HL-60 (cell line): Measurements from ENCODE around the gene RBCK1.
A peak's percentile ranks its signal among the peaks of the same experiment; 100 is the strongest.

Experiments
- DNase-seq, 2 experiments: peaks; one replicate each; pipeline ENCODE4 v3.0.0-alpha.2; 2010 to 2020; ENCODE audit warnings: low read depth in 1 of 2, low spot score in 1 of 2
- H3K27ac ChIP-seq: fragments of 250-450 bp; sonication (Bioruptor Pico); replicated peaks from 2 replicates; pipeline ENCODE4 v1.5.1; 2020; ENCODE audit warnings: mild to moderate bottlenecking, moderate library complexity
- H3K27me3 ChIP-seq: fragments of 250-450 bp; sonication (Bioruptor Pico); 2 replicates; pipeline ENCODE4 v1.5.1; 2021; ENCODE audit warnings: mild to moderate bottlenecking, moderate library complexity; ENCODE audit not compliant: insufficient read depth, poor library complexity, severe bottlenecking
- H3K4me3 ChIP-seq: replicated peaks from 2 replicates; pipeline ENCODE4 v1.5.1; 2011; ENCODE audit warnings: mild to moderate bottlenecking, control low read depth, low read length; ENCODE audit not compliant: insufficient read depth
- CTCF ChIP-seq: IDR thresholded peaks from one replicate; pipeline ENCODE4 v1.5.1; 2011; ENCODE audit warnings: low read length, control low read depth, inconsistent platforms; ENCODE audit not compliant: insufficient read depth
- GABPA ChIP-seq: IDR thresholded peaks from 2 replicates; pipeline ENCODE4 v1.6.1; 2012; ENCODE audit warnings: low read depth
- POLR2AphosphoS5 ChIP-seq: IDR thresholded peaks from 2 replicates; pipeline ENCODE4 v1.6.1; 2012; ENCODE audit warnings: low read depth
- REST ChIP-seq: IDR thresholded peaks from 2 replicates; pipeline ENCODE4 v1.6.1; 2012; ENCODE audit warnings: low read depth; ENCODE audit not compliant: insufficient replicate concordance
- SPI1 ChIP-seq: IDR thresholded peaks from 2 replicates; pipeline ENCODE4 v1.6.1; 2012; ENCODE audit warnings: low read depth, mild to moderate bottlenecking, borderline replicate concordance

RBCK1 gene

GRCh38 chr20:431012-431904, 23.2 kb downstream of the RBCK1 start:
- Histone ChIP-seq H3K27me3 (no peaks in the 10 kb centered on the region), H3K27ac (no peak overlapping the region), H3K4me3 (no peak overlapping the region)
- DNase-seq: peak in 1 of 2 experiments; percentile 83
- TF ChIP-seq CTCF (peak; percentile 90), GABPA (no peak)

- Histone ChIP-seq H3K27me3 (no peaks in the 10 kb centered on the region), H3K4me3 (no peak overlapping the region), H3K27ac (no peak overlapping the region)
- no peak for DNase-seq
- no peak for TF ChIP-seq GABPA
- no peak for TF ChIP-seq SPI1
- TF ChIP-seq REST: no peak
- no peak for TF ChIP-seq POLR2AphosphoS5
- no peak for TF ChIP-seq CTCF
Measured at GRCh38 chr20:432208-432607, 24.1 kb downstream of the RBCK1 start.

- Histone ChIP-seq H3K4me3 (no peak overlapping the region), H3K27me3 (no peaks in the 10 kb centered on the region), H3K27ac (no peak overlapping the region)
- no peak for DNase-seq
- TF ChIP-seq GABPA (no peak), SPI1 (no peak), REST (no peak), POLR2AphosphoS5 (no peak), CTCF (no peak)
Measured at GRCh38 chr20:432677-433299, 24.7 kb downstream of the RBCK1 start.
